Measurements from ENCODE around the gene SHC3.

DNA sequence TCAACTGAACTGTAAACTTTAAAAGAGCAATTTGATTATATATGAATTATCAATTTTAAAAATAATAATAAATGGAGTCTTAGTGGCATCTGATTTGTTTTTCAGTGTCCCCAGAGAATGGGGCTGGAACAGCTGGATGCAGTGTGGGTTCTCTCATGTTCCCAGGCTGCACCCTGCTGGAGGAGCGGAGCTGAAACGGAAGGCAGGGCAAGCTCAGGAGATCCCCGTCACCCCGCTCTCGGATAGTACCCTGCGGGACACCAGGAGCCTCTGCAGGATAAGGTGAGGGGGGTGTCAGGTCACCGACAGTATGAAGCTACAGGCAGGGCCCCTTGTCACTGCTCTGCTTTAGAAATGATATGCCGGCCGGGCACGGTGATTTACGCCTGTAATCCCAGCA is 130.0 kb downstream of the SHC3 start:
- TF ChIP-seq, protein P1, sequence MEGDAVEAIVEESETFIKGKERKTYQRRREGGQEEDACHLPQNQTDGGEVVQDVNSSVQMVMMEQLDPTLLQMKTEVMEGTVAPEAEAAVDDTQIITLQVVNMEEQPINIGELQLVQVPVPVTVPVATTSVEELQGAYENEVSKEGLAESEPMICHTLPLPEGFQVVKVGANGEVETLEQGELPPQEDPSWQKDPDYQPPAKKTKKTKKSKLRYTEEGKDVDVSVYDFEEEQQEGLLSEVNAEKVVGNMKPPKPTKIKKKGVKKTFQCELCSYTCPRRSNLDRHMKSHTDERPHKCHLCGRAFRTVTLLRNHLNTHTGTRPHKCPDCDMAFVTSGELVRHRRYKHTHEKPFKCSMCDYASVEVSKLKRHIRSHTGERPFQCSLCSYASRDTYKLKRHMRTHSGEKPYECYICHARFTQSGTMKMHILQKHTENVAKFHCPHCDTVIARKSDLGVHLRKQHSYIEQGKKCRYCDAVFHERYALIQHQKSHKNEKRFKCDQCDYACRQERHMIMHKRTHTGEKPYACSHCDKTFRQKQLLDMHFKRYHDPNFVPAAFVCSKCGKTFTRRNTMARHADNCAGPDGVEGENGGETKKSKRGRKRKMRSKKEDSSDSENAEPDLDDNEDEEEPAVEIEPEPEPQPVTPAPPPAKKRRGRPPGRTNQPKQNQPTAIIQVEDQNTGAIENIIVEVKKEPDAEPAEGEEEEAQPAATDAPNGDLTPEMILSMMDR (conservative IDR thresholded peaks at IDR 0.05 in 1 of 2, IDR thresholded peaks at IDR 0.05 in 1 of 2; ENCODE audit: low read depth in 1 of 2, low read length in 2 of 2) = no peak
- no peak for TF ChIP-seq EZH2 (IDR thresholded peaks at IDR 0.05; ENCODE audit: low read length, missing control alignments)
